ENCODE data around the gene SOX5.

DNA sequence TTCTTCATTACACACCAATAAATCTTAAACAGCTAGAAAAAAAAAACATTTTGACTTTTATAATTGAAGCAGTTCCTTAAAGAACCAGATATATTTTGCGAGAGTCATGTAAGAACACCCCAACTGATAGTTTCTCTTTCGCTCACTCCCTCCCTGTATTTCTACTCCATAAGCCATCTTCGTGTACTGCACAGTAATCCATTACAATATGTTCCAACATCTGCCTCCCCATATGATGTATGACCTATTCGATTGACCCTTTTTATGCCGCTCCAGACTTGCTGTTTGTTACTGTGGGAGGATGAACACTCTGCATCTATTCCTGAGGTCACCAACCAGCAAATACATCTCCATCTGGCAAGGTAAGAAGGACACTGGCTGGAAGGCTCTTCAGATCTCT is 331.7 kb downstream of the SOX5 start:
- TF ChIP-seq EZH2 (IDR thresholded peaks at IDR 0.05; ENCODE audit: borderline replicate concordance) (no peak), EZH2phosphoT487 (IDR thresholded peaks at IDR 0.05; ENCODE audit: low read depth, severe bottlenecking, unreplicated experiment) (no peak), CTCF (IDR thresholded peaks at IDR 0.05; ENCODE audit: poor library complexity) (no peak)

All from hepatocyte (in vitro differentiated cells).